GM18499 (cell line): Measurements from ENCODE around the gene WIPF2.

Experiments
- ATAC-seq: cut with Tn5 transposase; IDR thresholded peaks from one replicate; pipeline ENCODE4 v1.9.1; 2021; ENCODE audit warnings: moderate number of reproducible peaks; ENCODE audit not compliant: insufficient read depth, unreplicated experiment

Gene WIPF2

GRCh38 chr17:40323391-40324381 lies 104.6 kb downstream of the WIPF2 start:
- ATAC-seq: no peak

- ATAC-seq: no peak
Observed at GRCh38 chr17:40325156-40326013, 106.3 kb downstream of the WIPF2 start.

GRCh38 chr17:40326014-40326831 lies 107.1 kb downstream of the WIPF2 start:
- no peak for ATAC-seq

GRCh38 chr17:40326832-40327199 lies 107.7 kb downstream of the WIPF2 start:
- ATAC-seq: no peak

DNA sequence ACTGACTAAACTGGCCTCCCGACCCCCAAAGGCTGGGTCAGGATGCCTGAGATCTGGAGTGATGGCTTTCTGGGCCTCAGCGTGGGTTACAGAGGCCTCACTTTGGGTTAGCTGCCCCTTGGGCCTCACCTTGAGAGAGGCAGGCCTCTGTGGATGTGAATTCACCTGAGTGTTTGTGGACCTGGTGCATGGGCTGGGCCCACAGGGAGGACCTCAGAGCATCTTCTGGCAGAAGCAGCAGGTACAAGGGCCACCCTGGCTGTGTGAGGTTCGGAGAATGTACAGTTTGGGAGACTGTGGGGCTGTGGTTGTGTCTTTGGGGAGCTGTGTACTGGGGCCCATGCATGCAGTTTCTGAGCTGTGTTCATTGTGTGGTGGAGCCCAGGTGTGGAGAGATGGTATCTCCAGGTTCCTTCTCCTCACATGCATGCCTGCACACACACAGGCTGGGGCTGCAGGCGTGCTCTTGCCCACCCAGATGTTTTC lies 108.2 kb downstream of the WIPF2 start:
- no peak for ATAC-seq

DNA sequence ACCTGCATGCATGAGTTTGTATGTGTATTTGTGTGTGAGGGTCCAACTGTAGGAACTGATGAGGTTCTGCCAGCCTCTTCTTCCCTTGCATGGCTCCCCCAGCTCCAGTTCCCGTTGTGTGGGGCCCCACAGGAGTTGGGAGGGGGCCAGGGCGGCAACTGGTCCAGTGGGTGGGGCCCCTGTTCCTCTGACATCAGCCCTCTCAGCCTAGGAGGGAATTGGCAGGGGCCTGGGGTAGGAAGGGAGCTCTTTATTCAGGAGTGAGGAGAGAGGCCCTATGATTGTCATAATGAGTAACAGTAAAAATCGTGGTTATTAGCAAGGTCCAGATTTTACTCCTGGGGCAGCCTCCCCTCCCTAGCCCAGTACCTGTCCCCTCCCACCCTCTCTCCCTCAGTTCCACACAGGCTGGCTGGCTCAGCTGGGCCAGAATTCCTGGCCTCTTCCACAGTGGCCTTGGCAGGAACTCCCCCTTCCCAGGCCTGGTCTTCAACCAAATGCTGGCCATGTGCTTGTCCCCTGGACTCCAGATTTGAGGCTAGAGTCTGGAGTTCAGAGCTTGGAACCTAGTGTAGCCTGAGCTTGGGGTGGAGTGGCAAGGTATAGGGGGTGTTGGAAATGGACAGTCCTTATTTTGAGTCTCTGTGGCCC lies 108.8 kb downstream of the WIPF2 start:
- ATAC-seq: no peak

- ATAC-seq: no peak
Observed at GRCh38 chr17:40328386-40328766, 109.3 kb downstream of the WIPF2 start.

DNA sequence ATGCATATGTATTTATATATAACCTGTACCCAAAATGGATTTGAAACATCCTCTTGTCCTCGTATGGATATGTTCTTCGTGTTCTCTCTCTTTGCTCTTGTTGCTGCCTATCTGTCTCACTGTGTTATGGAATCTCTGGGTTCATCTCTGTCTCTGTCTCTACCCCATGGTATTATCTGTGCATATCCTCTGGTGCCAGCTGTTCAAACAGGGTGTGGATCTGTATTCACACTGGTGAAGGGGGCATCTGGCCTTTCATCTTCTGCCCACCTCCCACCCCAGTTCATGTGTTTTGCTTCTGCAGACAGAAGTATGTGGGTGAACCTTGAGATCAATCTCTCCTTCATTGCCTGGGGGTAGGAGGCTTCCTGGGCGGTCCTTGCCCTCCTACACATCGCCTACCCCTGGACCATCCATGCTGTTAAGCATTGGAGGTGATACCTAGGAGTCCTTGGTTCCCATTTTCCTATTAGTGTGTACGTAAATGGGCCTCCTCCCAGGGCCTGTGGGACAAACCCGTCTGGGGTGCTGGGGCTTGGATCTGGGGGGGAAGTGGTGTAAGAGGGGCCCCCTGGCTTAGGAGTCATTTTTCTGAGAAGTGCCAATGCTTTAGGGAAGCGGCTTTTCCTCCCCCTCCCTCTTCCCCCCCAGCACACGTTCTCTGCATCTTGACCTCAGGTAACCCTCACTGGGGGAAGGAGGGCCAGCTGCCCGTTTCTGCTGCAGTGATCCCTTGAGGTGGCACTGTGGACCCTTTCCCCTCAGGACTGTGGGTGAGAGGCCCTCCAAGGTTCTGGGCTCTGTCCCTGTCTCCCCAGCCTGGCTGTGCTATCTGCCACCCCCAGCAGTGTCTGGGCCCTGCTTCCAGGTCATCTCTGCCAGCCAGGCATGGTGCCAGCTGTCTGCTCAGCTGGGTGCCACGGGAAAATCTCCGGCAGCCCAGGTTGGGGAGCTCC lies 111.0 kb downstream of the WIPF2 start:
- ATAC-seq: no peak

DNA sequence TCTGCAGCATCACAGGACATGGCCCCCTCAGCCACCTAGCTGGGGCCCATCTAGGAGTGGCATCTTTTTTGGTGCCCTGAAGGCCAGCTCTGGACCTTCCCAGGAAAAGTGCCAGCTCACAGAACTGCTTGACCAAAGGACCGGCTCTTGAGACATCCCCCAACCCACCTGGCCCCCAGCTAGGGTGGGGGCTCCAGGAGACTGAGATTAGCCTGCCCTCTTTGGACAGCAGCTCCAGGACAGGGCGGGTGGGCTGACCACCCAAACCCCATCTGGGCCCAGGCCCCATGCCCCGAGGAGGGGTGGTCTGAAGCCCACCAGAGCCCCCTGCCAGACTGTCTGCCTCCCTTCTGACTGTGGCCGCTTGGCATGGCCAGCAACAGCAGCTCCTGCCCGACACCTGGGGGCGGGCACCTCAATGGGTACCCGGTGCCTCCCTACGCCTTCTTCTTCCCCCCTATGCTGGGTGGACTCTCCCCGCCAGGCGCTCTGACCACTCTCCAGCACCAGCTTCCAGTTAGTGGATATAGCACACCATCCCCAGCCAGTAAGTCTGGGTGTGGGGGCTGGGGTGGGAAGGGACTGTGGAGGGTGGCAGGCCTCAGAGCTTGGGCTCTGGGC lies 111.9 kb downstream of the WIPF2 start:
- ATAC-seq: no peak

DNA sequence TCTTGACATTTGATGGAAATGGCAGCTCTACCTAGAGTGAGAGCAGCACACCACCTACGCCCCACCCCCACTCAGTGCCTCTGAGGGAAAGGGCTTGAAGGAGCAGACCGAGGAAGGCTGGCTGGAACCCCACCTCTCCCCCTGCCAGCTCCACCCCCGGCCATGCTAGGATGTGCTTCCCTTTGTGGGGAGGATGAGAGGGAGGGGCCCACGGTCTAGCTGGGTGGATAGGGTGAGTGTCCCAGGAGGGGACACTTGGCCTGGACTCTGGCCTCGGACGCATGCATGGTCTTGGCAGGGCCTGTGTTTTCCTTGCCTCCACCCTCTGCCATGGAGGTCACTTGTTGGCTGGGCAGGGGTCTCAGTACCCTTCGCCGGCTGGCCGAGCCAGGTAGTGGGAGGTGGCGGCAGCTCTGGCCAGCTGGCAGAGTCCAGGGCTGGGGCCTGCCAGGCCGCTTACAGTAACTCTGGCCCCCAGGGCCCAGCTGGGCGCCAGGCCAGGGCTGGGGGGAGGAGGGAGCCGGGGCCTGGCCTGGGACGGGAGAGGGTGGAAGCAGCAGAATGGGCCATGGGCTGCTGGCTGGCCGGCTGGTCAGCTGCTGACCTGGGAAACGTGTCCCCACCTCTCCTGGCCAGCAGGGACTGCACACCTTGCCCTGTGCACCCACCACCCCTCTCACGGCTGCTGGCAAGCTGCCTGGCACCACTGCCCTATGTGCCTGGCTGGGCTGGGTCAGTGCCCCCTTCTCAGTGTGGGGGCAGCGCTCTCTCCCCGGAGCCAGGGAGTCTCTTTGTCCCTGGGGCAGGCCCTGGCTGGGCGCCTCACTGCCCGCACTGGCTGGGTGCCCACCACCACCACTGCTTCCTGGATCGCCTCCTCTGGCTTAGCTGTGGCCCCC lies 112.9 kb downstream of the WIPF2 start:
- ATAC-seq: no peak
